Osteocyte (in vitro differentiated cells): ENCODE results near the gene TIFAB. TPM values are rescaled to one million over a fixed set of nuclear protein-coding genes. Genes with fewer than 3 reads are reported as not detected.

Experiments used
- DNase-seq: peaks from one replicate; pipeline ENCODE4 v3.0.0; 2021; ENCODE audit warnings: mixed read lengths; ENCODE audit not compliant: unreplicated experiment; ENCODE audit errors: extremely low spot score
- H3K27ac Mint-ChIP-seq: one replicate; pipeline ENCODE4 v1.8.0; 2021; ENCODE audit warnings: mild to moderate bottlenecking, mixed read lengths; ENCODE audit not compliant: unreplicated experiment
- H3K27me3 Mint-ChIP-seq: one replicate; pipeline ENCODE4 v1.8.0; 2021; ENCODE audit warnings: mixed read lengths; ENCODE audit not compliant: unreplicated experiment
- H3K36me3 Mint-ChIP-seq: one replicate; pipeline ENCODE4 v1.8.0; 2021; ENCODE audit warnings: mixed read lengths; ENCODE audit not compliant: unreplicated experiment
- H3K4me1 Mint-ChIP-seq: one replicate; pipeline ENCODE4 v1.8.0; 2021; ENCODE audit warnings: mixed read lengths; ENCODE audit not compliant: unreplicated experiment
- H3K4me3 Mint-ChIP-seq: one replicate; pipeline ENCODE4 v1.8.0; 2021; ENCODE audit warnings: mild to moderate bottlenecking, moderate library complexity, mixed read lengths; ENCODE audit not compliant: unreplicated experiment
- H3K9me3 Mint-ChIP-seq: one replicate; pipeline ENCODE4 v1.8.0; 2021; ENCODE audit warnings: mixed read lengths; ENCODE audit not compliant: unreplicated experiment
- total RNA-seq: library from RNA; stranded (reverse); gene quantifications from 2 replicates; pipeline ENCODE4 v1.2.1, GENCODE V29; 2021
- TF ChIP-seq, protein P1 (sequence below): fragments of 200-600 bp; sonication (generic); IDR thresholded peaks from 2 replicates; pipeline ENCODE4 v1.5.0; 2021; ENCODE audit warnings: antibody characterized with exemption, mild to moderate bottlenecking, moderate library complexity

Gene TIFAB
- total RNA-seq, 1 donor from 2014 or later = not detected

DNA sequence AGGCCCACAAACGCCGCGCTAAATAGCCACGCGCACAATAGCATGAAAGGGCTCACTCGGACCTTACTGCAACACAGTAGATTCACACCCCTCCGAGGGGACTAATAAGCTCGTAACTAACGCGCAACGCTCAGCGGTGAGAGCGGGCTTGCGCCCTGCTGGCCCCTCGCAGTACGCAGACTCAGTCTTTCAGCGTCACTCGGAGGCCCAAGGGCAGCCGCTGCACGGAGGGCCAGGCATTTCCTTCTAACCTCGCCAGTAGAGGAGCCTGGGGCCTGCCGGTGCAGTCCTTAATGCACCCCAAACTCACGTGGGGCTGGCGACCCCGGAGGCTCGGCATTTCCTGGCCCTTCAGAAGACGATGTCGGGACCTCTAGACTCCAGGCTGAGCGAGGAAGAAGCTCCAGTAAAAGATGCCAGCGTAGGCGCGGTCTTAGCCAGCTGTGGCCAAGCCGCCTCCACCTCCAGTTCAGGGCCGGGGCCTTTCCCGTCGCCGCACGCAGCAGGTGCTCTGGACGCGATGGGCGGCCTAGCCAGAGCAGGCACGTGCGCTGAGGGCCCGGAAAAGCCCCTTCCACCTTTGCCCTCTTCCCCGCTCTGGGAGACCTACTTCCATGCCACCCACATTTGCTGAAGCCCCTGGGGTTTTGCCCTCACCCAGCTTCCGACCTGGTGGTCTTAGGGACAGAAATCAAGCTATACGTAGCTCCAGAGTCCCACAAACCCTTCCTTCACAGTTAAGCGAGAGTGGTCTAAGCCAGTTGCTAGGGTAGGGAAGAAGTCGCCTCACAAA is 38.3 kb upstream of the TIFAB start:
- H3K27ac Mint-ChIP-seq = no peak overlapping the region
- peaks cover 29% of the 10 kb centered on the region for H3K4me1 Mint-ChIP-seq
- DNase-seq = no peak
- peaks cover 63% of the 10 kb centered on the region for H3K27me3 Mint-ChIP-seq
- H3K36me3 Mint-ChIP-seq = no peaks in the 10 kb centered on the region
- H3K9me3 Mint-ChIP-seq = no peaks in the 10 kb centered on the region
- TF ChIP-seq, protein P1, sequence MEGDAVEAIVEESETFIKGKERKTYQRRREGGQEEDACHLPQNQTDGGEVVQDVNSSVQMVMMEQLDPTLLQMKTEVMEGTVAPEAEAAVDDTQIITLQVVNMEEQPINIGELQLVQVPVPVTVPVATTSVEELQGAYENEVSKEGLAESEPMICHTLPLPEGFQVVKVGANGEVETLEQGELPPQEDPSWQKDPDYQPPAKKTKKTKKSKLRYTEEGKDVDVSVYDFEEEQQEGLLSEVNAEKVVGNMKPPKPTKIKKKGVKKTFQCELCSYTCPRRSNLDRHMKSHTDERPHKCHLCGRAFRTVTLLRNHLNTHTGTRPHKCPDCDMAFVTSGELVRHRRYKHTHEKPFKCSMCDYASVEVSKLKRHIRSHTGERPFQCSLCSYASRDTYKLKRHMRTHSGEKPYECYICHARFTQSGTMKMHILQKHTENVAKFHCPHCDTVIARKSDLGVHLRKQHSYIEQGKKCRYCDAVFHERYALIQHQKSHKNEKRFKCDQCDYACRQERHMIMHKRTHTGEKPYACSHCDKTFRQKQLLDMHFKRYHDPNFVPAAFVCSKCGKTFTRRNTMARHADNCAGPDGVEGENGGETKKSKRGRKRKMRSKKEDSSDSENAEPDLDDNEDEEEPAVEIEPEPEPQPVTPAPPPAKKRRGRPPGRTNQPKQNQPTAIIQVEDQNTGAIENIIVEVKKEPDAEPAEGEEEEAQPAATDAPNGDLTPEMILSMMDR = no peak
- peak overlapping the region; percentile 70 for H3K4me3 Mint-ChIP-seq

DNA sequence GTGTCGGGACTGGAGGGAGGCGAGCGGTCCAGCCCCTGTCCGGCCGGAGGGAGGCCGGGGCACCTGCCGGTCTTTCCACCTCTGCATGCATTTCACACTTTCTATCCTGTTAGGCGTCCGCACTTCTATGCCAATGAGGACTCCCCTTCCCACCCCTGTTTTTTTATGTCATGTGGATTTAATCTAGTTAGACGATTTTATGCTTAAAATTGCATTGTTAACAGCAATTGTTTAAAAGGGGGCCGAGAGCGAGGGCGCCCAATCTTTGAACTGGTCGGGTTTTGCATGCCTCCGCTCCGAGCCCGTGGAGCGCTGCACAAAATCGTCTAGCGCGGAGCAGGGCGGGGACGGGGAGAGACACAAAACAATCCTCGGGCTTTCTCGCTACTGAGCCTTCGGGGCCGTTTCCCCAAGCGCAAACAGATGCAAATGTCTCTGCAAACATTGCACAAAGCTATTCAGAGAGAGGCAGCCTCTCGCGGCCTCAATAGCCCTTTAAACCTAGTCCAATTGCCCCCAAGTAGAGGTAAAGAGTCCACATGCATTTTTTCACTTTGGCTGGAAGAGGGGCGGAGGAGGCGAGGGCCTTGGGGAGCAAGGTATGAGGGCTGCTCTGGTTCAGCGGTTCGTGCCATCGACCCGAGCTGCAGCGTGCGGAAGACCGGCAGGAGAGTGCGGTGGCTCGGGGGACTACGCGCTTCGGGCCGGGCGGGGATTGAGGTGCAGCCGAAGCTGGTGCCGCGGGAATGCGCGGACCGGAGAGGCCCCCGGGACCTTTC is 37.5 kb upstream of the TIFAB start:
- Mint-ChIP-seq H3K4me1 (peaks cover 29% of the 10 kb centered on the region), H3K36me3 (no peaks in the 10 kb centered on the region), H3K27me3 (peaks cover 68% of the 10 kb centered on the region), H3K9me3 (no peaks in the 10 kb centered on the region), H3K4me3 (peak overlapping the region; percentile 70), H3K27ac (no peak overlapping the region)
- DNase-seq = no peak
- TF ChIP-seq, protein P1 = no peak

DNA sequence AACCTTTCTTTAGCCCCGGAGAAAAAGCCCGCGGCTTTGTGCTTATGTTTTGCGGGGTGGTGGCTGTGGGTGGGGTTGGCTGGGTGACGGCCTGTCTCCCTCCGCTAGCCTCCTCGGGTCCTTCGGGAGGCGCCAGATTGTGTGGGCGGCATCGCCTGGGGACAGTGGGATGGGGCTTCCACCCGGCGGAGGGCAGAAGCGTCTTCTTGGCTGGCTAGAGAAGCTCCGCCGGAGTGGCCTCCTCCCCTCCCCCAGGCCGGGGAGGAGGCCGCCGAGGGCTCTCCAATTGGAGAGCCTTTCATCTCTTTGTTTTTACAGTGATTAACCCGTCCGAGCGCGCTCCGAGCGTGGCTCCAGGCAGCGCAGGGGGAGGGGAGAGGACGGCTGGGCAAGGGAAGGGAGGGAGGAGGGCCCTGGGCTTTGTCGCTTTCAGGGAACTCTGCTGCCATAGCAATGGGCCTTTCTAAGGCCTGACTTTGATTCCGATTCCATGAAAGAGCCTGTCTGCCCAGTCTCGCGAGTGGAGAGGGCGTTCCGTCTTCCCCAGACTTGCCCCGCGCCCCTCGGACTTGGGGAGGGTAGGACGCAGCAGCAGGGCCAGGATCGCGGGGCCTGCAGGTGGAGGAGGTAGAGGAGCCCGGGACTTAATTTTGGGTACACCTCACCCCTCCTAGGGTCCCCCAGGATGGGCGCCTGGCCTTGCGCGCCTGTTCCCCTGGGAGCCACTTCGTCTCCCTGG is 36.7 kb upstream of the TIFAB start:
- no peak overlapping the region for H3K27ac Mint-ChIP-seq
- peaks cover 70% of the 10 kb centered on the region for H3K27me3 Mint-ChIP-seq
- DNase-seq = no peak
- H3K4me3 Mint-ChIP-seq = peak overlapping the region; percentile 70
- H3K9me3 Mint-ChIP-seq = no peaks in the 10 kb centered on the region
- H3K4me1 Mint-ChIP-seq = peaks cover 24% of the 10 kb centered on the region
- H3K36me3 Mint-ChIP-seq = no peaks in the 10 kb centered on the region
- TF ChIP-seq, protein P1 = no peak

DNA sequence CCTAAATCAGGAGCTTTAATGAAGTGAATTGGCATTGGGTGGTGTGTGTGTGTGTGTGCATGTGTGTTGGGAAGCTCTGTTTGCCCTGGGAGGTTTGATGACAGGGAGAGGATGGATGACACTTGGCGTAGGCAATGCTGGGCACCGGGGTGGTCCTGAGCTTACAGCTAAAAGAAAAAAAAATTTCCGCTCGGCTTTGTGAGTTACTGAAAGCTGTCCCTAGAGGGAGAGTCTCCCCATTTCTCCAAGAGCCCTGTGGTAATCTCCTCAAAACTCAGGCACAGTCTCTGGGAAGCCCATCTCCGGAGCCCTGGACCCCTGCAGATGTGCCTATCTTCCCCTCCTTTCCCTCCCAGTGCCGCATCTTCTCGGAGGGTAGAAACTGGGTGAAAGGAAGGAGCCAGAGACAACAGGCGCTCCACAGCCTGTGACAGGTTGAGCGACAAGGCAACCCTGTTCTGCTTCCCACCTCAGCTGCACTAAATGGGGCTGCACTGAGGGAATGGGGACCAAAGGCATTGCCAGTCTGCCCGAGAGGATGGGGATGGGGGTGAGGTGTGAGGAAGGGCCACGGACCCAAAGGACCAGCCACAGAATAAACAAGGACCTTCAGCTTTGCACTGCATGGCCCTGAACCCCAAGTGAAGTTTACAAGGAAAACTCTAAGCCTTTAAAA is 35.8 kb upstream of the TIFAB start:
- Mint-ChIP-seq H3K4me1 (peaks cover 20% of the 10 kb centered on the region), H3K36me3 (no peaks in the 10 kb centered on the region), H3K9me3 (no peaks in the 10 kb centered on the region), H3K27ac (no peak overlapping the region), H3K4me3 (peak overlapping the region; percentile 70), H3K27me3 (peaks cover 70% of the 10 kb centered on the region)
- TF ChIP-seq, protein P1 = no peak
- DNase-seq = no peak
